Keratinocyte (primary cell): ENCODE data around the gene CDK5RAP3. TPM values are rescaled to one million over a fixed set of nuclear protein-coding genes. Genes with fewer than 3 reads are reported as not detected.

Experiments used
- DNase-seq: peaks from one replicate; pipeline ENCODE4 v3.0.0-alpha.2; 2011; ENCODE audit warnings: low read depth, missing footprints, low spot score
- FAIRE-seq: peaks from 2 replicates; lab custom pipeline; 2011; peaks lifted over from hg19 to GRCh38; lab: Jason Lieb, UNC
- H2AFZ ChIP-seq: 2 replicates; pipeline ENCODE4 v1.6.0; 2012; ENCODE audit warnings: low read length, control low read depth, inconsistent platforms; ENCODE audit not compliant: control insufficient read depth
- H3K27ac ChIP-seq: 2 replicates; pipeline ENCODE4 v1.5.1; 2011; ENCODE audit warnings: low read length; ENCODE audit not compliant: control insufficient read depth, insufficient read depth
- H3K27me3 ChIP-seq: 3 replicates; pipeline ENCODE4 v1.6.0; 2011; ENCODE audit warnings: low read length; ENCODE audit not compliant: control insufficient read depth, insufficient read depth; ENCODE audit errors: extremely low read depth
- H3K36me3 ChIP-seq, 2 experiments: 2 replicates in 1 of 2; 3 replicates in 1 of 2; pipeline ENCODE4 v1.5.1; 2011; ENCODE audit warnings: low read length in 2 of 2, mild to moderate bottlenecking in 1 of 2; ENCODE audit not compliant: control insufficient read depth in 2 of 2, insufficient read depth in 2 of 2; ENCODE audit errors: extremely low read depth in 1 of 2
- H3K4me1 ChIP-seq: 3 replicates; pipeline ENCODE4 v1.5.1; 2011; ENCODE audit warnings: low read length; ENCODE audit not compliant: control insufficient read depth, insufficient read depth; ENCODE audit errors: extremely low read depth
- H3K4me2 ChIP-seq: 3 replicates; pipeline ENCODE4 v1.6.0; 2011; ENCODE audit warnings: low read depth, low read length; ENCODE audit not compliant: control insufficient read depth, insufficient read depth; ENCODE audit errors: extremely low read depth
- H3K4me3 ChIP-seq, 3 experiments: fragments of 200-600 bp in 1 of 3; sonication (generic) in 1 of 3; 2 replicates in 2 of 3; 3 replicates in 1 of 3; pipeline ENCODE4 v1.5.1; 2011 to 2016; ENCODE audit warnings: low read length in 3 of 3, mild to moderate bottlenecking in 3 of 3, control low read depth in 2 of 3, inconsistent platforms in 1 of 3, low read depth in 1 of 3, mixed read lengths in 1 of 3, mixed run types in 1 of 3, moderate library complexity in 1 of 3; ENCODE audit not compliant: control insufficient read depth in 2 of 3, insufficient read depth in 2 of 3; ENCODE audit errors: extremely low read depth in 1 of 3
- H3K79me2 ChIP-seq: 2 replicates; pipeline ENCODE4 v1.6.0; 2012; ENCODE audit warnings: low read length; ENCODE audit not compliant: control insufficient read depth, insufficient read depth
- H3K9ac ChIP-seq: 3 replicates; pipeline ENCODE4 v1.6.0; 2011; ENCODE audit warnings: low read length; ENCODE audit not compliant: control insufficient read depth, insufficient read depth; ENCODE audit errors: extremely low read depth
- H3K9me1 ChIP-seq: 3 replicates; pipeline ENCODE4 v1.6.0; 2011; ENCODE audit warnings: low read length; ENCODE audit not compliant: control insufficient read depth, insufficient read depth; ENCODE audit errors: extremely low read depth
- H3K9me3 ChIP-seq: 2 replicates; pipeline ENCODE4 v1.5.1; 2012; ENCODE audit warnings: low read depth, low read length; ENCODE audit not compliant: control insufficient read depth
- H4K20me1 ChIP-seq: 3 replicates; pipeline ENCODE4 v1.6.0; 2011; ENCODE audit warnings: low read length; ENCODE audit not compliant: control insufficient read depth, insufficient read depth; ENCODE audit errors: extremely low read depth
- EZH2 ChIP-seq: IDR thresholded peaks from one replicate; pipeline ENCODE4 v1.6.1; 2012; ENCODE audit warnings: inconsistent platforms, mild to moderate bottlenecking, low read length, moderate library complexity
- dilution Hi-C: fragments of 300-500 bp; cut with MboI; formaldehyde crosslinking; loops from one replicate; pipeline ENCODE4 v1.7.0; 2020; ENCODE audit warnings: low sequenced_read_pairs; ENCODE audit not compliant: extremely low pct_ligation_motif_present
- polyA plus RNA-seq, 5 experiments: library from polyadenylated mRNA; depleted of rRNA in 3 of 5; stranded (reverse) in 3 of 5; stranded (forward) in 1 of 5; unstranded in 1 of 5; fragments of >200 nt; gene quantifications; 1 replicate in 1 of 5; 2 replicates in 3 of 5; 3 replicates in 1 of 5; pipeline versions ENCODE4 v1.2.1 to v1.2.3, GENCODE V29; 2011 to 2012; ENCODE audit warnings: missing spikeins in 2 of 5, low read depth in 1 of 5, low replicate concordance in 1 of 5
- TF ChIP-seq, protein P1 (sequence below), 3 experiments: IDR thresholded peaks in 1 of 3; conservative IDR thresholded peaks in 1 of 3; optimal IDR thresholded peaks in 1 of 3; 2 replicates in 2 of 3; 3 replicates in 1 of 3; pipeline versions ENCODE3 to v1.5.1; 2011; ENCODE audit warnings: low read length in 3 of 3, mild to moderate bottlenecking in 3 of 3, moderate library complexity in 2 of 3, control low read depth in 1 of 3, inconsistent platforms in 1 of 3; ENCODE audit not compliant: insufficient read depth in 2 of 3; ENCODE audit errors: extremely low read depth in 1 of 3

CDK5RAP3 gene
- polyA plus RNA-seq, 1 donor (not counting 4 experiments of a cell fraction or from before 2014, with no cell fraction given), result 63.9 TPM

GRCh38 chr17:47968836-47969235 lies 2.1 kb upstream of the CDK5RAP3 start:
- TF ChIP-seq, protein P1, sequence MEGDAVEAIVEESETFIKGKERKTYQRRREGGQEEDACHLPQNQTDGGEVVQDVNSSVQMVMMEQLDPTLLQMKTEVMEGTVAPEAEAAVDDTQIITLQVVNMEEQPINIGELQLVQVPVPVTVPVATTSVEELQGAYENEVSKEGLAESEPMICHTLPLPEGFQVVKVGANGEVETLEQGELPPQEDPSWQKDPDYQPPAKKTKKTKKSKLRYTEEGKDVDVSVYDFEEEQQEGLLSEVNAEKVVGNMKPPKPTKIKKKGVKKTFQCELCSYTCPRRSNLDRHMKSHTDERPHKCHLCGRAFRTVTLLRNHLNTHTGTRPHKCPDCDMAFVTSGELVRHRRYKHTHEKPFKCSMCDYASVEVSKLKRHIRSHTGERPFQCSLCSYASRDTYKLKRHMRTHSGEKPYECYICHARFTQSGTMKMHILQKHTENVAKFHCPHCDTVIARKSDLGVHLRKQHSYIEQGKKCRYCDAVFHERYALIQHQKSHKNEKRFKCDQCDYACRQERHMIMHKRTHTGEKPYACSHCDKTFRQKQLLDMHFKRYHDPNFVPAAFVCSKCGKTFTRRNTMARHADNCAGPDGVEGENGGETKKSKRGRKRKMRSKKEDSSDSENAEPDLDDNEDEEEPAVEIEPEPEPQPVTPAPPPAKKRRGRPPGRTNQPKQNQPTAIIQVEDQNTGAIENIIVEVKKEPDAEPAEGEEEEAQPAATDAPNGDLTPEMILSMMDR (optimal IDR thresholded peaks at IDR 0.05 in 1 of 3, IDR thresholded peaks at IDR 0.05 in 1 of 3, conservative IDR thresholded peaks at IDR 0.05 in 1 of 3; ENCODE audit: extremely low read depth in 1 of 3, insufficient read depth in 2 of 3, low read length in 3 of 3), result no peak
- TF ChIP-seq EZH2, result no peak
- H3K4me1 ChIP-seq, result peaks cover 27% of the 10 kb centered on the region
- FAIRE-seq, result no peak

GRCh38 chr17:47969930-47970724 lies 786 bp upstream of the CDK5RAP3 start:
- TF ChIP-seq, protein P1 (optimal IDR thresholded peaks at IDR 0.05 in 1 of 3, IDR thresholded peaks at IDR 0.05 in 1 of 3, conservative IDR thresholded peaks at IDR 0.05 in 1 of 3; ENCODE audit: extremely low read depth in 1 of 3, insufficient read depth in 2 of 3, low read length in 3 of 3), result no peak
- TF ChIP-seq EZH2, result no peak
- H3K79me2 ChIP-seq, result peaks cover 10% of the 10 kb centered on the region
- H3K36me3 ChIP-seq, result peaks cover 2 to 5% of the 10 kb centered on the region in 2 experiments
- peak overlapping the region; percentile 18 for H3K9ac ChIP-seq
- H3K9me1 ChIP-seq, result no peaks in the 10 kb centered on the region
- peak overlapping the region; percentile 95 for H2AFZ ChIP-seq
- peak overlapping the region; percentile 79 for H3K4me2 ChIP-seq
- H3K27me3 ChIP-seq, result no peaks in the 10 kb centered on the region
- H3K9me3 ChIP-seq, result no peaks in the 10 kb centered on the region
- FAIRE-seq, result no peak
- peaks cover 27% of the 10 kb centered on the region for H3K4me1 ChIP-seq
- dilution Hi-C loops, result no loop called here
- H3K27ac ChIP-seq, result peak overlapping the region; percentile 31
- no peaks in the 10 kb centered on the region for H4K20me1 ChIP-seq
- H3K4me3 ChIP-seq, result peak overlapping the region in 1 of 3 experiments; percentile 48
- no peak for DNase-seq

More at GRCh38 chr17:47968836-47969235, 2.1 kb upstream of the CDK5RAP3 start:
- Histone ChIP-seq H3K9me1 (no peaks in the 10 kb centered on the region), H4K20me1 (no peaks in the 10 kb centered on the region), H3K4me3 (no peak overlapping the region), H3K36me3 (peaks cover 0 to 2% of the 10 kb centered on the region in 2 experiments), H3K9ac (no peak overlapping the region), H3K9me3 (no peaks in the 10 kb centered on the region), H3K27me3 (no peaks in the 10 kb centered on the region), H3K27ac (no peak overlapping the region), H3K4me2 (no peak overlapping the region), H2AFZ (no peak overlapping the region), H3K79me2 (peaks cover 10% of the 10 kb centered on the region)
- no peak for DNase-seq
- dilution Hi-C loops, result no loop called here
